HepG2 (cell line): ENCODE measurements around the gene ZNF181. TPM values are rescaled to one million over a fixed set of nuclear protein-coding genes. Genes with fewer than 3 reads are reported as not detected.

ENCODE experiments used
- MAZ ChIP-seq, 2 experiments: sonication (generic) in 1 of 2; formaldehyde crosslinking in 1 of 2; IDR thresholded peaks; 2 replicates each; pipeline versions ENCODE4 v1.5.0 to v1.6.1; 2012 to 2020; ENCODE audit warnings: low read depth in 2 of 2, mild to moderate bottlenecking in 2 of 2, borderline replicate concordance in 1 of 2, improper control_type of control experiment in 1 of 2, low read length in 1 of 2, missing genetic modification reagents in 1 of 2, moderate library complexity in 1 of 2
- MTF1 ChIP-seq: sonication (generic); formaldehyde crosslinking; IDR thresholded peaks from 2 replicates; pipeline ENCODE4 v1.5.0; 2020; ENCODE audit warnings: missing genetic modification reagents
- NFYB ChIP-seq: sonication (generic); formaldehyde crosslinking; IDR thresholded peaks from 2 replicates; pipeline ENCODE4 v1.4.0; 2020; ENCODE audit warnings: missing genetic modification reagents
- RFX5 ChIP-seq: IDR thresholded peaks from 2 replicates; pipeline ENCODE4 v1.6.1; 2011; ENCODE audit warnings: low read depth, low read length, improper control_type of control experiment
- RORA ChIP-seq: sonication (generic); formaldehyde crosslinking; IDR thresholded peaks from 2 replicates; pipeline ENCODE4 v1.5.0; 2020; ENCODE audit warnings: mild to moderate bottlenecking, missing genetic modification reagents, moderate library complexity
- SMYD3 ChIP-seq: sonication (generic); formaldehyde crosslinking; IDR thresholded peaks from 2 replicates; pipeline ENCODE4 v1.8.1; 2023; ENCODE audit warnings: mild to moderate bottlenecking, missing genetic modification reagents
- TAF1 ChIP-seq: sonication (generic); formaldehyde crosslinking; IDR thresholded peaks from 2 replicates; pipeline ENCODE4 v1.4.0; 2020; ENCODE audit warnings: missing genetic modification reagents
- ZNF260 ChIP-seq: sonication (generic); formaldehyde crosslinking; IDR thresholded peaks from 2 replicates; pipeline ENCODE4 v1.4.0; 2020; ENCODE audit warnings: missing genetic modification reagents, low read depth, mild to moderate bottlenecking, borderline replicate concordance
- ZNF296 ChIP-seq: sonication (generic); formaldehyde crosslinking; conservative IDR thresholded peaks from 2 replicates; pipeline ENCODE4 v1.5.0; 2020; ENCODE audit warnings: mild to moderate bottlenecking, missing genetic modification reagents
- ZNF451 ChIP-seq: sonication (generic); formaldehyde crosslinking; IDR thresholded peaks from 2 replicates; pipeline ENCODE4 v1.5.0; 2020; ENCODE audit warnings: mild to moderate bottlenecking, missing genetic modification reagents
- ZNF557 ChIP-seq: sonication (generic); formaldehyde crosslinking; IDR thresholded peaks from 2 replicates; pipeline ENCODE4 v1.4.0; 2020; ENCODE audit warnings: missing genetic modification reagents
- ZNF891 ChIP-seq: sonication (generic); formaldehyde crosslinking; IDR thresholded peaks from 2 replicates; pipeline ENCODE4 v1.5.0; 2020; ENCODE audit warnings: mild to moderate bottlenecking, missing genetic modification reagents
- polyA plus RNA-seq, 8 experiments: library from polyadenylated mRNA; depleted of rRNA in 3 of 8; stranded (reverse) in 7 of 8; unstranded in 1 of 8; fragments of >200 nt; fragmentation: Illumina TruSeq in 4 of 8; extraction: Trizol in 4 of 8; gene quantifications; 2 replicates each; pipeline versions ENCODE4 v1.2.1 to v1.2.3, GENCODE V29; 2011 to 2016; ENCODE audit warnings: low read depth in 4 of 8, missing spikeins in 1 of 8, mixed read lengths in 1 of 8; ENCODE audit not compliant: insufficient read depth in 1 of 8
- total RNA-seq, 5 experiments: library from RNA; depleted of rRNA; stranded (reverse); fragments of >200 nt; fragmentation: Illumina TruSeq; extraction: Trizol; gene quantifications; 2 replicates each; pipeline ENCODE4 v1.2.3, GENCODE V29; 2016; ENCODE audit warnings: low read depth in 1 of 5
- TF ChIP-seq, protein P1 (sequence below): sonication (generic); formaldehyde crosslinking; IDR thresholded peaks from 2 replicates; pipeline ENCODE4 v1.4.0; 2020; ENCODE audit warnings: missing genetic modification reagents
- TF ChIP-seq, protein P2 (sequence below): IDR thresholded peaks from 2 replicates; pipeline ENCODE4 v1.6.1; 2016; ENCODE audit warnings: mild to moderate bottlenecking, missing biosample characterization, missing genetic modification reagents
- TF ChIP-seq, protein P3 (sequence below): fragments of 450-650 bp; IDR thresholded peaks from 2 replicates; pipeline ENCODE4 v1.6.1; 2017; ENCODE audit warnings: mild to moderate bottlenecking
- TF ChIP-seq, protein P4 (sequence below): sonication (generic); formaldehyde crosslinking; IDR thresholded peaks from 2 replicates; pipeline ENCODE4 v1.5.0; 2020; ENCODE audit warnings: mild to moderate bottlenecking, missing genetic modification reagents, borderline replicate concordance
- TF ChIP-seq, protein P5 (sequence below): IDR thresholded peaks from 2 replicates; pipeline ENCODE4 v1.6.1; 2016; ENCODE audit warnings: missing genetic modification reagents, missing compliant biosample characterization

Gene ZNF181
- total and polyA plus RNA-seq, 2 of the 13 experiments (the other 11 are each of a cell fraction or from before 2014, with no cell fraction given): 10.6 to 15.5 TPM

DNA sequence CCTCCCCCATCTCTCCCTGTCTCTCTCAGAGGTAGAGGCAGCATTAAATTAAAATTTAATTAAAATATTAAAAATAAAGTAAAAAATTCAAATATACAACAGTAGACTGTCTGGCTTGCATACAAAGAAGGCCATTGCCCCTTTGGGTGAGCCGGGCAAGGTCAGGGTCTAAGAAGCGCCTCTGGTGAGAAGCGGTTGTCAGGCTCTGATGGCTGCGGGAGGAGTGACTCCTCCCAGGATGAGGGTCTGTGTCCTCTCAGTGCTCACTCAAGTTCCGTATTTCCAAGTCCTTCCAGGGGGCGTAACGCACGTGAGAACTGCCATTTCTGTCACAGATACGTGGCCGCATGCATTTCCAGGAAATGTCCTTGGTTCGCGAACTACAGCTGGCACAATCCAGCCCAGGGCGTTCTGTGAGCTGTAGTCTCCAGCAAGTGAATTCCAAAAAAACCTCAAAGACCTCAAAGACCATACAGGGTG, 737 bp upstream of the ZNF181 start (continued):
- TF ChIP-seq, protein P1, sequence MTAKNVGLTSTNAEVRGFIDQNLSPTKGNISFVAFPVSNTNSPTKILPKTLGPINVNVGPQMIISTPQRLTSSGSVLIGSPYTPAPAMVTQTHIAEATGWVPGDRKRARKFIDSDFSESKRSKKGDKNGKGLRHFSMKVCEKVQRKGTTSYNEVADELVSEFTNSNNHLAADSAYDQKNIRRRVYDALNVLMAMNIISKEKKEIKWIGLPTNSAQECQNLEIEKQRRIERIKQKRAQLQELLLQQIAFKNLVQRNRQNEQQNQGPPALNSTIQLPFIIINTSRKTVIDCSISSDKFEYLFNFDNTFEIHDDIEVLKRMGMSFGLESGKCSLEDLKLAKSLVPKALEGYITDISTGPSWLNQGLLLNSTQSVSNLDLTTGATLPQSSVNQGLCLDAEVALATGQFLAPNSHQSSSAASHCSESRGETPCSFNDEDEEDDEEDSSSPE (CRISPR knock-in tag): no peak
- TF ChIP-seq MTF1 (CRISPR knock-in tag) (0 out of 2 replicates have a peak, but pooled peaks have one; percentile 40), ZNF891 (CRISPR knock-in tag) (no peak), ZNF296 (CRISPR knock-in tag) (no peak), SMYD3 (CRISPR knock-in tag) (peak; percentile 78; the same call in 1 of the 2 replicates), MAZ (IDR thresholded peaks at IDR 0.05; ENCODE audit: borderline replicate concordance, low read depth, low read length) (no peak), MAZ (CRISPR knock-in tag; IDR thresholded peaks at IDR 0.05; ENCODE audit: low read depth) (no peak), ZNF451 (CRISPR knock-in tag) (0 out of 2 replicates have a peak, but pooled peaks have one; percentile 24), RORA (no peak), ZNF557 (CRISPR knock-in tag) (no peak; the same call in 1 of the 2 replicates), NFYB (CRISPR knock-in tag) (0 out of 2 replicates have a peak, but pooled peaks have one; percentile 10), TAF1 (no peak), ZNF260 (CRISPR knock-in tag) (no peak), RFX5 (no peak)
- TF ChIP-seq, protein P2, sequence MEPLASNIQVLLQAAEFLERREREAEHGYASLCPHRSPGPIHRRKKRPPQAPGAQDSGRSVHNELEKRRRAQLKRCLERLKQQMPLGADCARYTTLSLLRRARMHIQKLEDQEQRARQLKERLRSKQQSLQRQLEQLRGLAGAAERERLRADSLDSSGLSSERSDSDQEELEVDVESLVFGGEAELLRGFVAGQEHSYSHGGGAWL: peak; percentile 23; the same call in 1 of the 2 replicates
- TF ChIP-seq, protein P3, sequence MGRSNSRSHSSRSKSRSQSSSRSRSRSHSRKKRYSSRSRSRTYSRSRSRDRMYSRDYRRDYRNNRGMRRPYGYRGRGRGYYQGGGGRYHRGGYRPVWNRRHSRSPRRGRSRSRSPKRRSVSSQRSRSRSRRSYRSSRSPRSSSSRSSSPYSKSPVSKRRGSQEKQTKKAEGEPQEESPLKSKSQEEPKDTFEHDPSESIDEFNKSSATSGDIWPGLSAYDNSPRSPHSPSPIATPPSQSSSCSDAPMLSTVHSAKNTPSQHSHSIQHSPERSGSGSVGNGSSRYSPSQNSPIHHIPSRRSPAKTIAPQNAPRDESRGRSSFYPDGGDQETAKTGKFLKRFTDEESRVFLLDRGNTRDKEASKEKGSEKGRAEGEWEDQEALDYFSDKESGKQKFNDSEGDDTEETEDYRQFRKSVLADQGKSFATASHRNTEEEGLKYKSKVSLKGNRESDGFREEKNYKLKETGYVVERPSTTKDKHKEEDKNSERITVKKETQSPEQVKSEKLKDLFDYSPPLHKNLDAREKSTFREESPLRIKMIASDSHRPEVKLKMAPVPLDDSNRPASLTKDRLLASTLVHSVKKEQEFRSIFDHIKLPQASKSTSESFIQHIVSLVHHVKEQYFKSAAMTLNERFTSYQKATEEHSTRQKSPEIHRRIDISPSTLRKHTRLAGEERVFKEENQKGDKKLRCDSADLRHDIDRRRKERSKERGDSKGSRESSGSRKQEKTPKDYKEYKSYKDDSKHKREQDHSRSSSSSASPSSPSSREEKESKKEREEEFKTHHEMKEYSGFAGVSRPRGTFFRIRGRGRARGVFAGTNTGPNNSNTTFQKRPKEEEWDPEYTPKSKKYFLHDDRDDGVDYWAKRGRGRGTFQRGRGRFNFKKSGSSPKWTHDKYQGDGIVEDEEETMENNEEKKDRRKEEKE: no peak
- TF ChIP-seq, protein P4, sequence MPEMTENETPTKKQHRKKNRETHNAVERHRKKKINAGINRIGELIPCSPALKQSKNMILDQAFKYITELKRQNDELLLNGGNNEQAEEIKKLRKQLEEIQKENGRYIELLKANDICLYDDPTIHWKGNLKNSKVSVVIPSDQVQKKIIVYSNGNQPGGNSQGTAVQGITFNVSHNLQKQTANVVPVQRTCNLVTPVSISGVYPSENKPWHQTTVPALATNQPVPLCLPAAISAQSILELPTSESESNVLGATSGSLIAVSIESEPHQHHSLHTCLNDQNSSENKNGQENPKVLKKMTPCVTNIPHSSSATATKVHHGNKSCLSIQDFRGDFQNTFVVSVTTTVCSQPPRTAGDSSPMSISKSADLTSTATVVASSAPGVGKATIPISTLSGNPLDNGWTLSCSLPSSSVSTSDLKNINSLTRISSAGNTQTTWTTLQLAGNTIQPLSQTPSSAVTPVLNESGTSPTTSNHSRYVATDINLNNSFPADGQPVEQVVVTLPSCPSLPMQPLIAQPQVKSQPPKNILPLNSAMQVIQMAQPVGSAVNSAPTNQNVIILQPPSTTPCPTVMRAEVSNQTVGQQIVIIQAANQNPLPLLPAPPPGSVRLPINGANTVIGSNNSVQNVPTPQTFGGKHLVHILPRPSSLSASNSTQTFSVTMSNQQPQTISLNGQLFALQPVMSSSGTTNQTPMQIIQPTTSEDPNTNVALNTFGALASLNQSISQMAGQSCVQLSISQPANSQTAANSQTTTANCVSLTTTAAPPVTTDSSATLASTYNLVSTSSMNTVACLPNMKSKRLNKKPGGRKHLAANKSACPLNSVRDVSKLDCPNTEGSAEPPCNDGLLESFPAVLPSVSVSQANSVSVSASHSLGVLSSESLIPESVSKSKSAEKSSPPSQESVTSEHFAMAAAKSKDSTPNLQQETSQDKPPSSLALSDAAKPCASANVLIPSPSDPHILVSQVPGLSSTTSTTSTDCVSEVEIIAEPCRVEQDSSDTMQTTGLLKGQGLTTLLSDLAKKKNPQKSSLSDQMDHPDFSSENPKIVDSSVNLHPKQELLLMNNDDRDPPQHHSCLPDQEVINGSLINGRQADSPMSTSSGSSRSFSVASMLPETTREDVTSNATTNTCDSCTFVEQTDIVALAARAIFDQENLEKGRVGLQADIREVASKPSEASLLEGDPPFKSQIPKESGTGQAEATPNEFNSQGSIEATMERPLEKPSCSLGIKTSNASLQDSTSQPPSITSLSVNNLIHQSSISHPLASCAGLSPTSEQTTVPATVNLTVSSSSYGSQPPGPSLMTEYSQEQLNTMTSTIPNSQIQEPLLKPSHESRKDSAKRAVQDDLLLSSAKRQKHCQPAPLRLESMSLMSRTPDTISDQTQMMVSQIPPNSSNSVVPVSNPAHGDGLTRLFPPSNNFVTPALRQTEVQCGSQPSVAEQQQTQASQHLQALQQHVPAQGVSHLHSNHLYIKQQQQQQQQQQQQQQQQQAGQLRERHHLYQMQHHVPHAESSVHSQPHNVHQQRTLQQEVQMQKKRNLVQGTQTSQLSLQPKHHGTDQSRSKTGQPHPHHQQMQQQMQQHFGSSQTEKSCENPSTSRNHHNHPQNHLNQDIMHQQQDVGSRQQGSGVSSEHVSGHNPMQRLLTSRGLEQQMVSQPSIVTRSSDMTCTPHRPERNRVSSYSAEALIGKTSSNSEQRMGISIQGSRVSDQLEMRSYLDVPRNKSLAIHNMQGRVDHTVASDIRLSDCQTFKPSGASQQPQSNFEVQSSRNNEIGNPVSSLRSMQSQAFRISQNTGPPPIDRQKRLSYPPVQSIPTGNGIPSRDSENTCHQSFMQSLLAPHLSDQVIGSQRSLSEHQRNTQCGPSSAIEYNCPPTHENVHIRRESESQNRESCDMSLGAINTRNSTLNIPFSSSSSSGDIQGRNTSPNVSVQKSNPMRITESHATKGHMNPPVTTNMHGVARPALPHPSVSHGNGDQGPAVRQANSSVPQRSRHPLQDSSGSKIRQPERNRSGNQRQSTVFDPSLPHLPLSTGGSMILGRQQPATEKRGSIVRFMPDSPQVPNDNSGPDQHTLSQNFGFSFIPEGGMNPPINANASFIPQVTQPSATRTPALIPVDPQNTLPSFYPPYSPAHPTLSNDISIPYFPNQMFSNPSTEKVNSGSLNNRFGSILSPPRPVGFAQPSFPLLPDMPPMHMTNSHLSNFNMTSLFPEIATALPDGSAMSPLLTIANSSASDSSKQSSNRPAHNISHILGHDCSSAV (CRISPR knock-in tag): no peak
- TF ChIP-seq, protein P5, sequence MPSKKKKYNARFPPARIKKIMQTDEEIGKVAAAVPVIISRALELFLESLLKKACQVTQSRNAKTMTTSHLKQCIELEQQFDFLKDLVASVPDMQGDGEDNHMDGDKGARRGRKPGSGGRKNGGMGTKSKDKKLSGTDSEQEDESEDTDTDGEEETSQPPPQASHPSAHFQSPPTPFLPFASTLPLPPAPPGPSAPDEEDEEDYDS (CRISPR knock-in tag): no peak
